IMR-90 (cell line): Measurements from ENCODE around the gene SALL2. TPM values are rescaled to one million over a fixed set of nuclear protein-coding genes. Genes with fewer than 3 reads are reported as not detected.

Source experiments
- polyA plus RNA-seq, 3 experiments: library from polyadenylated mRNA; depleted of rRNA; stranded (reverse); fragments of >200 nt; gene quantifications; 2 replicates each; pipeline ENCODE4 v1.2.3, GENCODE V29; 2012; ENCODE audit warnings: low replicate concordance in 1 of 3
- total RNA-seq: library from RNA; depleted of rRNA; stranded (reverse); fragments of >200 nt; gene quantifications from 2 replicates; pipeline ENCODE4 v1.2.3, GENCODE V29; 2012; rRNA removed

The SALL2 gene
- total and polyA plus RNA-seq, 2 of the 4 experiments (the other 2 are of a cell fraction), result 2.9 to 10.1 TPM

Other genes with a start within 250 kb of the SALL2 start
- gene RPGRIP1, start 246.3 kb downstream of the SALL2 start, total RNA-seq, result not detected in 2 replicates
- gene RPGRIP1, start 246.3 kb downstream of the SALL2 start, polyA plus RNA-seq (2012; rRNA removed), result not detected in 2 replicates
- gene SUPT16H, start 142.3 kb downstream of the SALL2 start, total RNA-seq, result 103 and 134 TPM in 2 replicates
- gene SUPT16H, start 142.3 kb downstream of the SALL2 start, polyA plus RNA-seq (2012; rRNA removed), result 38.5 and 50.6 TPM in 2 replicates
- 55.0 and 58.9 TPM in 2 replicates for gene CHD8, start 70.2 kb downstream of the SALL2 start, total RNA-seq
- gene CHD8, start 70.2 kb downstream of the SALL2 start, polyA plus RNA-seq (2012; rRNA removed), result 32.1 and 32.4 TPM in 2 replicates
- gene RAB2B, start 49.4 kb downstream of the SALL2 start, total RNA-seq, result 25.0 and 26.2 TPM in 2 replicates
- gene RAB2B, start 49.4 kb downstream of the SALL2 start, polyA plus RNA-seq (2012; rRNA removed), result 13.7 and 17.1 TPM in 2 replicates
- 26.7 and 31.7 TPM in 2 replicates for gene TOX4, start 49.2 kb downstream of the SALL2 start, total RNA-seq
- gene TOX4, start 49.2 kb downstream of the SALL2 start, polyA plus RNA-seq (2012; rRNA removed), result 56.6 and 71.8 TPM in 2 replicates
- 68.9 and 109 TPM in 2 replicates for gene METTL3, start 15.0 kb downstream of the SALL2 start, total RNA-seq
- 77.5 and 90.6 TPM in 2 replicates for gene METTL3, start 15.0 kb downstream of the SALL2 start, polyA plus RNA-seq (2012; rRNA removed)
- not detected in 2 replicates for gene OR10G3, start 53.7 kb upstream of the SALL2 start, total RNA-seq
- gene OR10G3, start 53.7 kb upstream of the SALL2 start, polyA plus RNA-seq (2012; rRNA removed), result not detected in 2 replicates
- gene OR10G2, start 108.6 kb upstream of the SALL2 start, total RNA-seq, result not detected in 2 replicates
- not detected in 2 replicates for gene OR10G2, start 108.6 kb upstream of the SALL2 start, polyA plus RNA-seq (2012; rRNA removed)
- gene OR4E2, start 127.5 kb upstream of the SALL2 start, total RNA-seq, result not detected in 2 replicates
- gene OR4E2, start 127.5 kb upstream of the SALL2 start, polyA plus RNA-seq (2012; rRNA removed), result not detected in 2 replicates
- not detected in 2 replicates for gene OR4E1, start 147.5 kb upstream of the SALL2 start, total RNA-seq
- not detected in 2 replicates for gene OR4E1, start 147.5 kb upstream of the SALL2 start, polyA plus RNA-seq (2012; rRNA removed)